GM23338 (cell line): ENCODE data around the gene TMEM53. TPM values are rescaled to one million over a fixed set of nuclear protein-coding genes. Genes with fewer than 3 reads are reported as not detected.

Experiments
- ATAC-seq: fragments of 200-7000 bp; cut with Tn5 transposase; 3 replicates; pipeline ENCODE4 v1.9.1; 2020
- DNase-seq: peaks from one replicate; pipeline ENCODE4 v3.0.0-alpha.2; 2015; ENCODE audit warnings: low spot score
- H2AFZ ChIP-seq: fragments of 200-600 bp; sonication (generic); 2 replicates; pipeline ENCODE4 v1.8.0; 2016; ENCODE audit warnings: antibody characterized with exemption, mild to moderate bottlenecking, moderate library complexity
- H3F3A ChIP-seq: fragments of 200-600 bp; sonication (generic); replicated peaks from 2 replicates; pipeline ENCODE4 v1.8.0; 2017; ENCODE audit warnings: antibody characterized with exemption, mixed run types, low read depth
- H3K27ac ChIP-seq: fragments of 200-600 bp; sonication (generic); 2 replicates; pipeline ENCODE4 v1.6.1; 2016; ENCODE audit warnings: low read depth
- H3K27me3 ChIP-seq: fragments of 200-600 bp; sonication (generic); 2 replicates; pipeline ENCODE4 v1.8.0; 2016; ENCODE audit warnings: mild to moderate bottlenecking, mixed run types, moderate library complexity; ENCODE audit not compliant: insufficient read depth
- H3K36me3 ChIP-seq: fragments of 200-600 bp; sonication (generic); 2 replicates; pipeline ENCODE4 v1.8.0; 2016; ENCODE audit warnings: mild to moderate bottlenecking; ENCODE audit not compliant: insufficient read depth
- H3K4me1 ChIP-seq: fragments of 200-600 bp; sonication (generic); 2 replicates; pipeline ENCODE4 v1.8.0; 2016; ENCODE audit warnings: mild to moderate bottlenecking, moderate library complexity; ENCODE audit not compliant: insufficient read depth
- H3K4me2 ChIP-seq: fragments of 200-600 bp; sonication (generic); 2 replicates; pipeline ENCODE4 v1.7.1; 2017; ENCODE audit warnings: mixed run types
- H3K4me3 ChIP-seq: fragments of 200-600 bp; sonication (generic); 2 replicates; pipeline ENCODE4 v1.6.1; 2016; ENCODE audit warnings: mixed run types
- H3K79me2 ChIP-seq: fragments of 200-600 bp; sonication (generic); replicated peaks from 2 replicates; pipeline ENCODE4 v1.8.0; 2017; ENCODE audit warnings: mild to moderate bottlenecking; ENCODE audit not compliant: insufficient read depth
- H3K9me2 ChIP-seq: fragments of 200-600 bp; sonication (generic); 2 replicates; pipeline ENCODE4 v1.8.0; 2017; ENCODE audit not compliant: insufficient read depth
- H4K20me1 ChIP-seq: fragments of 200-600 bp; sonication (generic); replicated peaks from 2 replicates; pipeline ENCODE4 v1.8.0; 2017; ENCODE audit warnings: mild to moderate bottlenecking; ENCODE audit not compliant: insufficient read depth
- H3K27ac Mint-ChIP-seq: 2 replicates; pipeline ENCODE4 v1.8.0; 2020; ENCODE audit warnings: inconsistent platforms, mild to moderate bottlenecking, moderate library complexity, mixed read lengths
- H3K27me3 Mint-ChIP-seq: 3 replicates; pipeline ENCODE4 v1.8.0; 2022; ENCODE audit warnings: low read depth, mild to moderate bottlenecking, moderate library complexity, mixed read lengths, inconsistent platforms; ENCODE audit not compliant: insufficient read depth, poor library complexity
- H3K36me3 Mint-ChIP-seq: 3 replicates; pipeline ENCODE4 v1.8.0; 2021; ENCODE audit warnings: low read depth, mild to moderate bottlenecking, inconsistent platforms, moderate library complexity, mixed read lengths
- H3K4me1 Mint-ChIP-seq: 3 replicates; pipeline ENCODE4 v1.8.0; 2020; ENCODE audit warnings: mild to moderate bottlenecking, inconsistent platforms, mixed read lengths
- H3K4me3 Mint-ChIP-seq: 3 replicates; pipeline ENCODE4 v1.8.0; 2021; ENCODE audit warnings: moderate library complexity, mild to moderate bottlenecking, inconsistent platforms, mixed read lengths
- H3K9me3 Mint-ChIP-seq: 3 replicates; pipeline ENCODE4 v1.8.0; 2020; ENCODE audit warnings: moderate library complexity, mild to moderate bottlenecking, inconsistent platforms, mixed read lengths
- ETS1 ChIP-seq: IDR thresholded peaks from 2 replicates; pipeline ENCODE4 v1.6.1; 2016; ENCODE audit warnings: antibody characterized with exemption
- NANOG ChIP-seq: IDR thresholded peaks from 2 replicates; pipeline ENCODE4 v1.6.1; 2016; ENCODE audit warnings: antibody characterized with exemption, borderline replicate concordance
- REST ChIP-seq: IDR thresholded peaks from one replicate; pipeline ENCODE4 v1.6.1; 2018; ENCODE audit warnings: antibody characterized with exemption; ENCODE audit not compliant: unreplicated experiment
- ZNF114 ChIP-seq: fragments of 250-450 bp; sonication (Bioruptor Pico); IDR thresholded peaks from 2 replicates; pipeline ENCODE4 v1.5.0; 2020; ENCODE audit warnings: mild to moderate bottlenecking, moderate library complexity
- ZNF331 ChIP-seq: fragments of 250-450 bp; sonication (Bioruptor Pico); IDR thresholded peaks from 2 replicates; pipeline ENCODE4 v1.5.0; 2020; ENCODE audit warnings: low read depth, mild to moderate bottlenecking, moderate library complexity
- ZNF462 ChIP-seq: fragments of 250-450 bp; sonication (Bioruptor Pico); IDR thresholded peaks from 2 replicates; pipeline ENCODE4 v1.5.0; 2020; ENCODE audit warnings: mild to moderate bottlenecking, moderate library complexity
- polyA plus RNA-seq: library from polyadenylated mRNA; unstranded; fragments of >200 nt; fragmentation: Nextera tagmentation; extraction: Ambion mirVana; gene quantifications from 2 replicates; pipeline ENCODE4 v1.2.1, GENCODE V29; 2016
- total RNA-seq: library from RNA; depleted of rRNA; stranded (reverse); fragments of >200 nt; shearing (Covaris generic); gene quantifications from 2 replicates; pipeline ENCODE4 v1.2.3, GENCODE V29; 2014

TMEM53 gene
- total and polyA plus RNA-seq, 2 experiments from 2014 or later = 15.4 to 20.8 TPM

- TF ChIP-seq NANOG (no peak), ZNF331 (CRISPR knock-in tag) (no peak), REST (no peak), ETS1 (no peak)
Observed at GRCh38 chr1:44695671-44696070, 21.4 kb upstream of the TMEM53 start (continued).

- Mint-ChIP-seq H3K27ac (no peak overlapping the region), H3K4me3 (no peak overlapping the region), H3K4me1 (no peaks in the 10 kb centered on the region; the same call in 2 of the 3 replicates), H3K9me3 (no peaks in the 10 kb centered on the region), H3K27me3 (peaks cover 4% of the 10 kb centered on the region), H3K36me3 (no peaks in the 10 kb centered on the region)
- Histone ChIP-seq H3K4me3 (no peak overlapping the region), H3K9me2 (no peaks in the 10 kb centered on the region), H3K27me3 (no peaks in the 10 kb centered on the region), H3F3A (no peaks in the 10 kb centered on the region), H3K36me3 (no peaks in the 10 kb centered on the region), H4K20me1 (no peaks in the 10 kb centered on the region), H3K4me2 (no peak overlapping the region), H3K4me1 (no peaks in the 10 kb centered on the region), H3K27ac (no peak overlapping the region), H2AFZ (no peak overlapping the region), H3K79me2 (no peaks in the 10 kb centered on the region)
- ATAC-seq (0 out of 3 replicates have a peak, but pooled peaks have one; percentile 25), DNase-seq (no peak)
- no peak for TF ChIP-seq ZNF114
- TF ChIP-seq ZNF462 (CRISPR knock-in tag) = no peak
- TF ChIP-seq ZNF331 (CRISPR knock-in tag) = no peak
Observed at GRCh38 chr1:44694863-44695478, 20.7 kb upstream of the TMEM53 start.
